ENCODE results near the gene MNX1.

Gene MNX1

GRCh38 chr7:157001920-157002818 is 8.3 kb downstream of the MNX1 start:
- no peak for DNase-seq

- no peak for DNase-seq
These were observed 9.5 kb downstream of the MNX1 start for GRCh38 chr7:157000741-157001653.

GRCh38 chr7:156999958-157000726 is 10.3 kb downstream of the MNX1 start:
- DNase-seq, result no peak

- no peak for DNase-seq
These were observed 11.2 kb downstream of the MNX1 start for GRCh38 chr7:156998988-156999957.

- no peak for DNase-seq
These were observed 16.0 kb downstream of the MNX1 start for GRCh38 chr7:156994417-156994816.

- no peak for DNase-seq
These were observed 16.6 kb downstream of the MNX1 start for GRCh38 chr7:156993925-156994235.

- no peak for DNase-seq
These were observed 17.2 kb downstream of the MNX1 start for GRCh38 chr7:156993021-156993924.

- no peak for DNase-seq
These were observed 20.5 kb downstream of the MNX1 start for GRCh38 chr7:156989766-156990535.

GRCh38 chr7:156988343-156989185 is 21.9 kb downstream of the MNX1 start:
- DNase-seq, result no peak

GRCh38 chr7:156986378-156986777 is 24.1 kb downstream of the MNX1 start:
- DNase-seq, result no peak

- DNase-seq, result no peak
These were observed 25.1 kb downstream of the MNX1 start for GRCh38 chr7:156985101-156985992.

- no peak for DNase-seq
These were observed 26.1 kb downstream of the MNX1 start for GRCh38 chr7:156984174-156984891.

GRCh38 chr7:156979711-156980110 is 30.8 kb downstream of the MNX1 start:
- DNase-seq, result no peak

GRCh38 chr7:156979007-156979606 is 31.4 kb downstream of the MNX1 start:
- no peak for DNase-seq

- no peak for DNase-seq
These were observed 34.8 kb downstream of the MNX1 start for GRCh38 chr7:156975620-156976019.

GRCh38 chr7:156969972-156970420 is 40.5 kb downstream of the MNX1 start:
- no peak for DNase-seq

GRCh38 chr7:156968183-156968582 is 42.3 kb downstream of the MNX1 start:
- DNase-seq, result no peak

Data from activated CD8-positive, alpha-beta memory T cell treated with anti-CD3 and anti-CD28 coated beads, Interleukin-2, amount 50 U/mL, for 4 hours (primary cell).